ENCODE measurements around the gene INPP4B. TPM values are rescaled to one million over a fixed set of nuclear protein-coding genes. Genes with fewer than 3 reads are reported as not detected.

Gene INPP4B
- total RNA-seq, 1 experiment from 2014 or later = 0.07 TPM

DNA sequence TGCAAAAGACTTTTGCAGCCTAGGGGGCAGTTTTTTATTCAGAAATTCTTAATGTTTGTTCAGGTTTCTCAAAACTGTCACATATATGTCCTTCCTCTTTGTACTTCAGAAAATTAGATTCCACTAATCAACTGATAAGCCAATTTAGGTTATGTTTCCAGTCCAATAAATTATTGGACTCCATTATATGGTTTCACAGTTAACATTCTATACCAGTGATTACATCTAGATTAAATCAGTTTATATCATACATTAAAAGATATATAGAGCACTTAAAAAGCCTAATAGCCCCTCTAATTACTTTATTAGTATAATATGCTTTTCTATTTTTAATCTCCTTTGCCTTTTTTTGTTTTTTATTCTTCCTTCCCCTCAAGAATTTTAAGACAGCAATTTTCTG, 434.1 kb downstream of the INPP4B start:
- H3K4me1 Mint-ChIP-seq = peaks cover 15% of the 10 kb centered on the region in 2 experiments
- Histone ChIP-seq H2AFZ (ENCODE audit: low read length) (no peak overlapping the region), H3K56ac (ENCODE audit: insufficient read length, low read depth, low read length) (no peak overlapping the region)

More for the DNA sequence above, 434.1 kb downstream of the INPP4B start:
- Histone ChIP-seq H3K23ac (ENCODE audit: insufficient read length, low read depth, low read length) (no peak overlapping the region), H3K27me3 (ENCODE audit: insufficient read depth, low read length) (no peaks in the 10 kb centered on the region), H2AK5ac (ENCODE audit: insufficient read length, low read length) (no peak overlapping the region), H4K20me1 (ENCODE audit: control insufficient read depth, insufficient read depth, insufficient read length) (no peaks in the 10 kb centered on the region), H3K27ac (ENCODE audit: insufficient read length, low read depth, low read length) (no peak overlapping the region), H3K9ac (ENCODE audit: extremely low read depth, insufficient read length, low read length) (no peak overlapping the region), H2BK15ac (ENCODE audit: low read depth, low read length) (no peak overlapping the region), H2BK120ac (ENCODE audit: low read depth, low read length, poor library complexity, severe bottlenecking) (no peak overlapping the region), H3K79me1 (ENCODE audit: insufficient read depth, low read depth, low read length, poor library complexity, severe bottlenecking) (no peaks in the 10 kb centered on the region), H3K4ac (ENCODE audit: low read depth, low read length) (no peak overlapping the region), H3K79me2 (ENCODE audit: insufficient read depth, low read length) (no peaks in the 10 kb centered on the region), H4K8ac (replicated peaks; ENCODE audit: insufficient read length, low read depth, low read length) (no peak overlapping the region), H2BK5ac (ENCODE audit: insufficient read length, low read length) (no peak overlapping the region), H3T11ph (ENCODE audit: low read length) (no peak overlapping the region), H4K91ac (ENCODE audit: insufficient read length, low read depth, low read length) (no peak overlapping the region), H3K14ac (ENCODE audit: insufficient read depth, low read length) (no peak overlapping the region), H3K4me1 (ENCODE audit: insufficient read depth, low read length) (no peaks in the 10 kb centered on the region; the same call in 1 of the 2 replicates), H2BK20ac (ENCODE audit: low read depth, low read length, poor library complexity, severe bottlenecking) (no peak overlapping the region), H3K23me2 (ENCODE audit: insufficient read length, low read depth, low read length, poor library complexity, severe bottlenecking) (no peaks in the 10 kb centered on the region), H3K4me2 (ENCODE audit: insufficient read depth, insufficient read length, low read length) (no peak overlapping the region), H2BK12ac (ENCODE audit: insufficient read length, low read depth, low read length) (no peak overlapping the region), H4K5ac (ENCODE audit: insufficient read length, low read depth, low read length) (no peak overlapping the region), H3K18ac (ENCODE audit: insufficient read length, low read depth, low read length) (no peak overlapping the region), H3K9me3 (ENCODE audit: control insufficient read depth, low read depth, low read length) (no peaks in the 10 kb centered on the region)
- no peak for DNase-seq
- Mint-ChIP-seq H3K27ac (no peak overlapping the region), H3K27me3 (ENCODE audit: low read depth) (no peaks in the 10 kb centered on the region), H3K4me3 (no peak overlapping the region), H3K9me3 (no peaks in the 10 kb centered on the region), H3K36me3 (ENCODE audit: insufficient read depth in 1 of 3, low read depth in 3 of 3) (no peaks in the 10 kb centered on the region; a peak in 1 of 7 replicates)
- TF ChIP-seq, protein P1, sequence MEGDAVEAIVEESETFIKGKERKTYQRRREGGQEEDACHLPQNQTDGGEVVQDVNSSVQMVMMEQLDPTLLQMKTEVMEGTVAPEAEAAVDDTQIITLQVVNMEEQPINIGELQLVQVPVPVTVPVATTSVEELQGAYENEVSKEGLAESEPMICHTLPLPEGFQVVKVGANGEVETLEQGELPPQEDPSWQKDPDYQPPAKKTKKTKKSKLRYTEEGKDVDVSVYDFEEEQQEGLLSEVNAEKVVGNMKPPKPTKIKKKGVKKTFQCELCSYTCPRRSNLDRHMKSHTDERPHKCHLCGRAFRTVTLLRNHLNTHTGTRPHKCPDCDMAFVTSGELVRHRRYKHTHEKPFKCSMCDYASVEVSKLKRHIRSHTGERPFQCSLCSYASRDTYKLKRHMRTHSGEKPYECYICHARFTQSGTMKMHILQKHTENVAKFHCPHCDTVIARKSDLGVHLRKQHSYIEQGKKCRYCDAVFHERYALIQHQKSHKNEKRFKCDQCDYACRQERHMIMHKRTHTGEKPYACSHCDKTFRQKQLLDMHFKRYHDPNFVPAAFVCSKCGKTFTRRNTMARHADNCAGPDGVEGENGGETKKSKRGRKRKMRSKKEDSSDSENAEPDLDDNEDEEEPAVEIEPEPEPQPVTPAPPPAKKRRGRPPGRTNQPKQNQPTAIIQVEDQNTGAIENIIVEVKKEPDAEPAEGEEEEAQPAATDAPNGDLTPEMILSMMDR (conservative IDR thresholded peaks at IDR 0.05) = no peak

All from H9 (cell line).